HG03103 (cell line): Measurements from ENCODE around the gene DPP4.

Source experiments
- ATAC-seq: cut with Tn5 transposase; IDR thresholded peaks from one replicate; pipeline ENCODE4 v1.9.1; 2021; ENCODE audit warnings: low read depth; ENCODE audit not compliant: unreplicated experiment

DPP4 gene

GRCh38 chr2:162073888-162074631 lies at the start of gene DPP4:
Gene DPP4, minus strand, starts transcription at chr2:162074215. Its CDS starts 234 bp downstream, at chr2:162073981.
- ATAC-seq: peak; percentile 80

- no peak for ATAC-seq
Measured at GRCh38 chr2:162118166-162119031, 44.4 kb upstream of the DPP4 start.

GRCh38 chr2:162116352-162116751 lies 42.3 kb upstream of the DPP4 start:
- ATAC-seq: no peak

GRCh38 chr2:162115076-162115475 lies 41.1 kb upstream of the DPP4 start:
- no peak for ATAC-seq

- ATAC-seq: no peak
Measured at GRCh38 chr2:162114271-162114670, 40.3 kb upstream of the DPP4 start.

- ATAC-seq: no peak
Measured at GRCh38 chr2:162113776-162114168, 39.8 kb upstream of the DPP4 start.

- ATAC-seq: no peak
Measured at GRCh38 chr2:162113088-162113775, 39.2 kb upstream of the DPP4 start.

- no peak for ATAC-seq
Measured at GRCh38 chr2:162111958-162112850, 38.2 kb upstream of the DPP4 start.

GRCh38 chr2:162107361-162107901 lies 33.4 kb upstream of the DPP4 start:
- ATAC-seq: no peak

GRCh38 chr2:162106746-162107145 lies 32.7 kb upstream of the DPP4 start:
- ATAC-seq: no peak

- ATAC-seq: no peak
Measured at GRCh38 chr2:162106146-162106551, 32.1 kb upstream of the DPP4 start.

GRCh38 chr2:162103443-162104009 lies 29.5 kb upstream of the DPP4 start:
- no peak for ATAC-seq

- no peak for ATAC-seq
Measured at GRCh38 chr2:162100579-162100978, 26.6 kb upstream of the DPP4 start.

GRCh38 chr2:162099836-162100235 lies 25.8 kb upstream of the DPP4 start:
- ATAC-seq: no peak

GRCh38 chr2:162092658-162093556 lies 18.9 kb upstream of the DPP4 start:
- no peak for ATAC-seq

- ATAC-seq: no peak
Measured at GRCh38 chr2:162092008-162092390, 18.0 kb upstream of the DPP4 start.

- ATAC-seq: no peak
Measured at GRCh38 chr2:162091325-162092007, 17.5 kb upstream of the DPP4 start.

- no peak for ATAC-seq
Measured at GRCh38 chr2:162090109-162090508, 16.1 kb upstream of the DPP4 start.
